AG20443 (cell line): Measurements from ENCODE around the gene VCP.
"Not testable (repeated sequence)": the region's sequence is repeated elsewhere in the genome, so short reads cannot be mapped to it uniquely, and the experiment has no call there.

ENCODE experiments used
- DNase-seq: peaks from one replicate; pipeline ENCODE4 v3.0.0; 2012; ENCODE audit warnings: low spot score, mixed read lengths

VCP gene

DNA sequence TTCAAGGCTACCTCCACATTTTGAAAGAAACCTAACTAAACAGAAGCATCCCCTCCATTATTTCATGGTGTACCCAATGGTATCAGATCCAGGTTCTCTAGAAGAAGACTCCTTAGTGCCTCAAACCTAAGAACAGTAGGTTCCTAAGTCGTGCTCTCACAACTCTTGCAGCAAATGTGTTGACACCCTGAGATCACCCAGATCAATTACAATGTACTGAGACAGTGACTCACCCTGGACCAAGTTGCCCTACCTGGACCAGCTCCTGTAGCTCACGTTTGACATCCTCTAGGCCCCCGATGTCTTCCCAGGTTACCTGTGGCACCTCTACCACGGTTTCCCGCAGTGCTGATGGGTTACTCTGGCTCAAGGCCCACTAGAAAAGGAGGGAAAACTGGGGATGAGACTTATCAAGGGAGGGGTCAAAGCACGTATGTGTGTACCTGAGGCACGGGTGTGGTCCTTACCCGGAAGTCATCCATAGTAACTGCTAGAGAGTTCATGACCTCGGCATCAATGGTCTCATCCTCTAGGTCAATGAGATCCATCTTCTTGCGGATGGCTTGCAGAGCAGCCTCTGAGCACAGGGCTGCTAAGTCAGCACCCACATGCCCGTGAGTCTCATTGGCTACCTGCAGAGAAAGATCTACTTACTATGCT lies 11.7 kb downstream of the VCP start:
- DNase-seq, result no peak

DNA sequence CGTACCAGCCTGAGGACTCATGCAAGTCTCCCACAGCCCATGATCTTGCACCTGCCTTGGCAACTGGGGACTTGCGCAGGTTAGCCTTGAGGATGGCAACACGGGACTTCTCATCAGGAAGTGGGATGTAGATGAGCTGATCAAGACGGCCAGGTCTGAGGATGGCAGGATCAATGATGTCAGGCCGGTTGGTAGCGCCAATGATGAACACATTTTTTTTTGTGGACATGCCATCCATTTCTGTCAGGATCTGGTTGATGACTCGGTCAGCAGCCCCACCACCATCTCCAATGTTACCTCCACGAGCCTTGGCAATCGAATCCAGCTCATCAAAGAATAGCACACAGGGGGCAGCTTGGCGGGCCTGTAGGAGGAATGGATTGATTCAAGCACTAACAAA lies 13.0 kb downstream of the VCP start:
- no peak for DNase-seq

DNA sequence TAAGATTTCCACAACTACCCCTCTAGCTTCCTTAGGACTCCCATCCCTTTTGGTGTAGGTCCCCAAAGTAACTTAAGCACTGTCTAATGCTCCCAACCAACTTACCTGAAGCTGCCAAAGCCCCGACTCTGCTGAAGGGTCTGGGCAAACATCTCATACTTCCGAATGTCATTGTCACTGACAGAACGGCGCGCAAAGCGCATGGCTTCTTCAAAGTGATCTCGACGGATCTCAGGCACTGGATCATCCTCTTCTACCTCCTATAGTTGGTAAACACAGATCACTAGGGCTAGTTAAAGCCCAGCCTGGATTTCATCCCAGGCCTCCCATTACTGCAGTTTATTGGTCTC lies 15.2 kb downstream of the VCP start:
- DNase-seq, result no peak

DNA sequence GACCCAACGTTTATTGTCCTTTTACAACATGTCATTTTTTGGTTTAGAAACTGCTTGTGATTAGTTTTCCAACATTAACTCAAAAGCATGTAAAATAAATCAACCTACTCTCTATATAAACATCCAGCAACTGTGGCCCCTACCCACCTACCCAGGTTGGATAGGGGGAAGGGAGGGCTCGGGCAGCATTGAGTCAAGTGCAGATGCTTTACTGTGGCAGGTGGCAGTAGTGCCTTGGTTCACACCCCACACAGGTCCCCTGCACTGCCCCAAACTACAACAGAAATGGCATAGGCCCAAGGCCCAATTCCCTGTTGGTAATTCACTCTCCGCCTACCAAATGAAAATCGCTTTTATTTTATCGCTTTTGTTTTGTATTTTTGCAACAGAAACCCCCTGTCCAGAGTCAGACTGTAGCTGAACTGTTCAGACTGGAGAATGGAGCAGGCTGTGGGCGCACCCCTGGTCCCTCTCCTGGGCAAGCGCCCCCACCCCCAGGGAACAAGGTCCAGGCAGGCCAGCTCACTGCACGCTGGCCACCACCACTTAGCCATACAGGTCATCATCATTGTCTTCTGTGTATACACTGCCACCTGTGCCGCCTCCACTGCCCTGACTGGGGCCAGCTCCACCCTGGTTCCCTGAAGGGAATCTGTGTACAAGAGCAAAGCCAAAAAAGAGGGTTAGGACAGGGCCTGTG lies 15.7 kb downstream of the VCP start:
- no peak for DNase-seq

DNA sequence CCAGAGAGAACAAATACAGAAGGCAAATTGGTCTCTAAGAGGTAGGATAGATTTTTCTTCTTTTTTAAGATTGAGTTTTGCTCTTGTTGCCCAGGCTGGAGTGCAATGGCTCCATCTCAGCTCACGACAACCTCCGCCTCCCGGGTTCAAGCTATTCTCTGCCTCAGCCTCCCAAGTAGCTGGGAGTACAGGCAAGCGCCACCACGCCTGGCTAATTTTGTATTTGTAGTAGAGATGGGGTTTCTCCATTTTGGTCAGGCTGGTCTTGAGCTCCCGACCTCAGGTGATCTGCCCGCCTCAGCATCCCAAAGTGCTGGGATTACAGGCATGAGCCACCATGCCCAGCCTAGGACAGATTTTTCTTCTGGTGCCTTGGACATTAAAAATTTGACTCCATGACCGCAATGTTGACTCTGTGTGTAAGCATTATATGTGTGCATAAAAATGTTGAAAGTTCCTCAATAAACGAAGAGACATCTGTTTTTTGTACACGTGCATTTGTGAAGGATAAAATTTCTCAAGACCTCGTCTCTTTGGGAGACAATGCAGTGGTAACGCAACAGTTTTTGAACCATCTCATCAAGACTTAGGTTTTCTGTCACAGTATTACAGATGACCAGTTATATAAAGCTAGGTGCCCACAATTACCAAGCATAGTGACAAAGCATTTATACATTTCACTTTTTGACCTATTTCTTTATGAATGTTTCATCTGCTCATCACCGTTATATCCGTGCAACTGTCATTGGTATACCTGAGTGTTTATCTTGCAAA lies 17.4 kb downstream of the VCP start:
- DNase-seq, result no peak

DNA sequence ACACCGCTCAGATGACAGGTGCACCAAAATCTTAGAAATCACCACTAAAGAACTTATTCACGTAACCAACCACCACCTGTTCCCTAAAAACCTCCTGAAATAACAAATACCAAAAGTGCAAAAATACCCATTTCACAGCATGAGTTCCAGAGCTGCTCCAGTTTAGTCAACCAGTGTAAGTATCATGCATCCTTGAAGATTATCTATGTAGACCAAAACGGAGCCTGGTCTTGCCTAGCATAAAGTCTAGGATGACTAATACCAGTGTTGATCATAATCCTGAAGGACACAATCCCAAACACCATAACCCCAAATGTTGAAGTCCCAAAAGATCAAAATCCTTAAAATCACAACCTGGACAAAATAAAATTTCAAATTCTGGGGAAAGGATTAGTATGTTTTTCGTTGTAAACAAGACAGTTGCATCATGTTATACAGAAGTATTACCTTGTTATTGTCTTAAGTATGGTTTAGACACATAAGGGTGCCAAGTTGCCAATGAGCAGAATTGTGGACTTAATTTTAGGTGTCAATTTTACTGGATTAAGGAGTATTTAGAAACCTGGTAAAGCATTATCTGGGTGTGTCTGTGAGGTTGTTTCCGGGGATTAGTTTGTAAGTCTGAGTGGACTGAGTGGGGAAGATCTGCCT lies 18.1 kb downstream of the VCP start:
- no peak for DNase-seq

DNA sequence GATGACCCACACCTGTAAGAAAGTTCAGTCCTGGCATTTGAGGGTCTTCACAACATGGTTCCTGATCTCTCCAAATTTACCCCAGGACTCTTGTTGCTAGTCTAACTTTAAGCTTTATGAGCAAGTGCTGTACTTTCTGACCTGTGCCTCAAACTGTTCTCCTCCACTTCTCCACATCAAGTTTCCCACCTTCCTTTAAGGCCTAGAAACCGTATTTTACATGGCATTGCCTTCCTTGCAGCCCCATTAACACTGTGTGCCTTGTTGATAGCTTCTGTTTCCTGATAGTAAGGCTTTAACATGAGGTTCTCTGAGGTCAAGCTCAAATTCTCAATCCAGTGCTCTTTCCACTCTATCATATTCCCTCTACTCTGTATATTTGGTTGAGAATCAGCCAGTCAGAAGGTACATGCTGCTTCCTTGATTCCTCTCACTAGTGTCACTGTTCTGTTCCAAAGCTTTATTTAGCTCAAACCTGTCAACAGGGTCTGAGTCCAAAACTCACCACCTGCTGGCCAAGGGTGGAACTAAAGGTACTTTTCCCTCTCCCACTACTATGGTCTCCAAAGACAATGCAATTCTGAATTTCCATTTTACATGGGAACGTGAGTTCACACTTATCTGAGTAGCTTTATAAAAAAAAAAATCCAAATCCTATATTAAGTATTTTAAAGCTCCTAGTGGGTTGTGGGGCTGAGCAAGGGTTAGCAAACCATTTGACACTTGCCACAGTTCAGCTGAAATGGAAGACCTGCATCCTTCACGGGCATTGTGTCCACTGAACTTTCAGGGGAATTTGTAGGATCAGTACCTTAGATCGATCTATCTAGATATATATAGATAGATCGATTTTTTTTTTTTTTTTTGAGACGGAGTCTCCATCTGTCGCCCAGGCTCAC lies 21.1 kb downstream of the VCP start:
- peak; percentile 52 for DNase-seq

DNA sequence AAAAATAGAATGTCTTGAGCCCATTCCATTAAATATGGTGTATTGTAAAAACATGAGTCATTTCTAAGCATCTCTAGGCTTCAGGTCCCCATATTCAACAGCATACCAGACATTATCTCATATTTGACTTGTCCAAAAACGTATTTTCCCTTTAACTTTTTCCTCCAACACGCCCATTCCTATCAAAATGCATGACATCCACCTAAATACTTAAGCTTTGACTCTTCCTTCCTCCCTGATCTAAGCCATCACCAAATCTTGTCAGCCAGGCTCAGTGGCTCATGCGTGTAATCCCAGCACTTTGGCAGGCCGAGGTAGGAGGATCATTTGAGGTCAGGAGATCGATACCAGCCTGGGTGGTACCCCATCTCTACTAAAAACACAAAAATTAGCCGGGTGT lies 23.9 kb downstream of the VCP start:
- no peak for DNase-seq

DNA sequence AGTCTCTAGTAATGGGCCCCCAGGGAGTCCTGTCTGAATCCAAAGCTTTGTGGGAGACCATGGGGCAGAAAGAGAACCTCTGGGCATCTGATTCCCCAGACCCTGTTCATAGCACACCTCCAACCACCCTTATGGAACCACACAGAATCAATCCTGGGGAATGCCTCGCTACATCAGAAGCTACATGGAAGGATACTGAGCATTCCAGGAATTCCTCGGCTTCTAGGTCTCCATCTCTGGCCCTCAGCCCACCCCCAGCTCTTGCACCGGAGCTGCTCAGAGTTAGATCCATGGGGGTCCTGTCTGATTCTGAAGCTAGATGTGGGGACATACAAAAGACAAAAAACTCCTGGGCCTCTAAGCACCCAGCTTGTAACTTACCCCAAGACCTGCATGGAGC lies 28.4 kb downstream of the VCP start:
- DNase-seq, result no peak

DNA sequence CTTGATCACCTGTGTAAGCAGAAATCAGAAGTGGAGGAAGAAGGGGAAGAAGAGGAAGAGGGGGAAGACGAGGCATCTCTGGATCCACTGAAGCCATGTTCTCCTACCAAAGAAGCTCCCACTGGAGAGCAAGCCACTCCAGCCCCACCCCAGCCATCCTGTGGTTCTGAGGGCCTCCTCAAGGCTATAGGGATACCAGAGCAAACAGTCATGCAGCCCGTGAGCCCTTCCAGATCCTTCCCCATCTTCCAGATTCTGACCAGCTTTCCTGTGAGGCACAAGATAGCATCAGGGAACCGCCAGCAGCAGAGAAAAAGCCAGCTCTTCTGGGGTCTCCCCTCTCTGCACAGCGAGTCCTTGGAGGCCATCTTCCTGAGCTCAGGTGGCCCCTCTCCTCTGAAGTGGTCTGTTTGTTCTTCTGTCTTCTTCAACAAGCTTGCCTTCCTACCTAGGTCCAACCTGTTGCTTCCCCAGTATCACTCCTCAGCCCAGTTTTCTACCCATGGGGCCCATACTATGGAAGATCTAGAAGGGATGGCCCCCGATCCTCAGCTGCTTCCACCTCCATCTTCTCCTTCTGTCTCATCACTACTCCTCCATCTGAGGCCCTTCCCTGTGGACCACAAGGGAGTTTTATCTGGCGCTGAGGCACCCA lies 29.4 kb downstream of the VCP start:
- no peak for DNase-seq

DNA sequence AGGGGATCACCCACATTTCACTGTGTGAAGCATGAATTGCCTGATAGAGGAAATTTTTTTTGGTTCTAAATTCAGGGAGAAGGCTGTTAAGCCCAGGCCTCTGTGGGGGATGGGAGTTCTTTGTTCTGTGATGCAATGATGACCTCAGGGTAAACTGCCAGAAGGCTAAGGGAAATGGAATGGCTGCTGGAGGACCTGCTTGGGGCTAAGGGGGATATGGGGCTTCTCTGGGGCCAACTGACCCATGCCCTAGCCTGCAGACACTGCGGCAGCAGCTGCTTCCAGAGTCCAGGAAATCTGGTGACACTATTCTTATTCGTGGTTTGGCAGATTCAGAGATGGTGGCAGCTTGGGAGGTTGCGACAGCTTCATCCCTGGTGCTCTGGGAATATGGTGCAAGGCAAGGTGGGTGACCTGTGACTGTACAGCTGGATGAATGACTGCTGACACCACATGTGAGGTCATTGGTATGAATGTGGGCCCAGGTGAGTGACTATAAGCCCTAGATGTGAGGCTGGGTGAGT lies 30.3 kb downstream of the VCP start:
- DNase-seq, result peak; percentile 37

DNA sequence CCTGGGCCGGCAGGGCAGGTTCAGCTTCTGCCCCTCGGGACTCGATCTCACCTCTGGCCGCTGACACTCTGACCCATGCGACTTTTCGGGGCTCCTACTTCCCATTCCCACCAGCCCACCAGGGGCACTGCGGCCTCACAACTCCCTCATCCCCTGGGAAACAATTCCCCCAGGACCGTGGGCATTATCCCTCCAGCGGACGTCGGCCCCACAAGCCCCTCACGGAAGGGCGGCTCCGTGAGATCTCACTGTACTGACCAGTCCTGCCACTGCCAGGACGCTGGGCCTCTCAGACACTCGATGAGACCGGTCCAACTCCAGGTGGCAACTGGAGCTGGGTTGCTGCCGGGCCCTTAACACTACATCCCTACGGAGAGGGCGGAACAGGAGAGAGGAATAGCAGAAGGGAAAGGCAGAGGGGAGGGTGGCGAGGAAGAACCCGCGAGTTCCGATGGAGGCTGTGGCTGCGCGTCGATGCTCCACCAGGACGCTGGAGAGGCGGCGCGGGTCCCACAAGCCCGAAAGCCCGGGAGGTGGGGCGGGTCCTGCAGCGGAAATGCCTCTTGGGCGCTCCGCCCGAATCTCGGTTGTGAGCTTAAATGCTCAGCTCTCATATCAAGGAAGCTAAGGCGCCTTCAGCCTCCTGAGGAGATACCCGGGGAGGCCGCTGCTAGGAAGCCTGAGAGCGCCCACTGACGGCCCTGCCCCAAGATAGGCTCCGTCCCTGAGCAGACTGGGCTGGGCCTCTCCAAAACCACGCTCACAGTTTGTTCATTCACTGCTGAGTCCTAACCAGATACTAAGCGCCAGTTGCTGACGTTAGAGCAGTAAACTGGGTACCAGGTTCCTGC lies 36.3 kb downstream of the VCP start:
- DNase-seq, result peak; percentile 84

DNA sequence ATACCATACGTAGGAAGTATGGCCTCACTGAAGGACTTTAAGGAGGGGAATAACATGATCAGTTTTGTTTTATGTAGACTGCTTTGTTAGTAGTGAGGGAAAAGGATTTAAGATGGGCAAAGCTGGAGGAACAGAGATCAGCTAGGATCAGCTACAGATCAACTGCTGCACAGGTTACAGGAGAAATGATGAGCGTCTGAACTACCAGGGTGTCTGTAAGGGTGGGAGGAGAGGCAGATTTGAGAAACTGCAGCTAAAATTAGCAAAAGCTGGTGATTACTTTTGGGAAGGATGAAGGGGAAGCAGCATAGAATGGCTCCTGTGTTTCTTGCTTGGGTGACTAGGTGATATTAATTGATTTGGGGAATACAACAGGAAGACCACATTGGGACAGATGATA lies 39.3 kb downstream of the VCP start:
- no peak for DNase-seq

DNA sequence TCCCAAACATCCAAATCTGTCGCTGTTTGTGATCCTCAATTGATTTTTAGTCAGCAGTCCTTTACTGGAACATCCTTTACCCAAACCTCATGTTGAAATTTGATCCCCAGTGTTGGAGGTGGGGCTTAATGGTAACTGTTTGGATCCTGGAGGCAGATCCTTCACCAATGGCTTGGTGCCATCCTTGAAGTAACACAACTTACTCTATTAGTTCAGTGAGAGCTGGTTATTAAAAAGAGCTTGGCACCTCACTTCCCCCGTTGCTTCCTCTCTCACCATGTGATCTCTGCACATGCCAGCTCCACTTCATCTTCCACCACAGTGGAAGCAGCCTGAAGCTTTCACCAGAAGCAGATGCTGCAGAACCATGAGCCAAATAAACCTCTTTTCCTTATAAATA lies 42.6 kb downstream of the VCP start:
- DNase-seq, result no peak

DNA sequence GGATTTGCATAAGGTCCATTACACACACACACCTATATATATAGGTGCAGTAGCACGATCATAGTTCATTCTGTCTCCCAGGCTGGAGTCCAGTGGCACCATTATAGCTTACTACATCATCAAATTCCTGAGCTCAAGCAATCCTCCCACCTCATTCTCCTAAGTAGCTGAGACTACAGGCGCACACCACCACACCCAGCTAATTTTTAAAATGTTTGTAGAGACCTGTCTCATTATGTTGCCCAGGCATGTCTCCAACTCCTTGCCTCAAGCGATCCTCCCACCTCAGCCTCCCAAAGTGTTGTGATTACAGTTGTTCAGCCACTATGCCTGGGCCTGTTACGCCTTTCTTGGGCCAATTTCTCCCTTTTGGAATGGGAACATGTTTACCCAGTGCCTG lies 43.2 kb downstream of the VCP start:
- no peak for DNase-seq

DNA sequence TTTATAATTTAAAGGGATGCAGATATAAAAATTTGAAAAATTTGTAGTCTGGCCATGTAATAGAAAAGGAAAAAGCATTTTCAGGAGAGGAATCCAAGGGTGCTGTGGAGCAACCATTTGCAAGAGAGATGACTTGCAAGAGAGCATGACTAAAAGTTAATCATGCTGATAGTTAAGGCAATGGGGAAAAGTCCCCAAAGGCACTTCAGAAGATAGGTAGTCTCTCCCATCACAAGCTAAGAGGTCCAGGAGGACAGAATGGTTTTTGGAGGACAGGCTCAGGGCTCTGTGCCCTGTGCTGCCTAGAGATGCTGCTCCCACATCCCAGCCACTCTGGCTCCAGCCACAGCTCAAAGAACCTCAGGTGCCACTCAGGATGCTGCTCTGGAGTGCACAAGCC lies 44.1 kb downstream of the VCP start:
- DNase-seq, result no peak

DNA sequence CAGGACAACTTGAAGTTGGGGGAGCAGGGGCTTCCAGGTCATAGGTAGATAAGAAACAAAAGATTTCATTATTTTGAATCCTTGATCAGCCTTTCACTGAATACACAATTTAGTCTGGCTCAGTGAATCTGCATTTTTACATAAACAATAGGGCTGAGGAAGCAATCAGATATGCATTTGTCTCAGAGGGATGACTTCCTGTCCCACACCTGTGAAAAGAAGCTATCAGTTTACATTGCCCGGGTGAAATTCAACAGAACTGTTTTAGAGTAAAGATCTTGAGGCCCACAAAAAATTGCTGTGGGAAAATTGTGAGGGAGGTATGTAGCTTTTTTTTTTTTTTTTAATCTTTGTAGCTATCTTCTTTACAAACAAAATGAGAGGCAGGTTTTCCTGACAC lies 44.6 kb downstream of the VCP start:
- DNase-seq, result no peak

DNA sequence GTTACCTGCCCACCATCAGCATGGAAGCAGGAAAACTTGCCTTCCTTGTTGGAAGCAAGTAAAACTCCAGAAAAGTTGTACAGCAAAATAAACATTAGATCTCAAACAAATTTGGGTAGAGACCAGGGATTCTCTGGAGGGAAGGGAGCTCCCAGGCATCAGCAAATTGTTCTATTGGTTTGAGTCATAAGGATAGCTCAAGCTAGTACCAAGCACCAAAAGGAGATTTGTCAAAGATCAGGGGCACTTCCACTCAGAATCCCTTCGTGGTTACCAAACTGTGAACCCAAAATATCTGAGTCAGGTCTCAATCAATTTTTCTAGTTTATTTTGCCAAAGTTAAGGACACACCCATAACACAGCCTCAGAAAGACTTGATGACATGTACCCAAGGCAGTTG lies 45.1 kb downstream of the VCP start:
- no peak for DNase-seq

DNA sequence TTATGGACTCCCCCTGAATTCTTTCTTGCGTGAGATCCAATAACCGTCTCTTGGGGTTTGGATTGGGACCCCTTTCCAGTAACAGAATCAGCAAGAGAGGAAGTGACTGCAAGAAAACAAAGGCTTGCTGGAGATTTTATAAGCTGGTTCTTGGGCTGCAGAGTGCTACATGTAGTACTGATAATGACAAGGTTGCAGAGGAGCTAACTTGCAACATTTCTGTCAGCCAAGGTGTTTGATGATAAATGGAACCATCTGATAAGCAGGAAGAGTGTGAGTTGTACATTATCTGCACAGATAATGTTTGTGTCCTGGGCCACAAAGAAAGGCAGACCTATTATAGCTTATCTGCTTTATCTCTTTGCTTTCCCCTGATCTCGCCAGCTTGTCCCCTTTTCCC lies 45.8 kb downstream of the VCP start:
- no peak for DNase-seq

DNA sequence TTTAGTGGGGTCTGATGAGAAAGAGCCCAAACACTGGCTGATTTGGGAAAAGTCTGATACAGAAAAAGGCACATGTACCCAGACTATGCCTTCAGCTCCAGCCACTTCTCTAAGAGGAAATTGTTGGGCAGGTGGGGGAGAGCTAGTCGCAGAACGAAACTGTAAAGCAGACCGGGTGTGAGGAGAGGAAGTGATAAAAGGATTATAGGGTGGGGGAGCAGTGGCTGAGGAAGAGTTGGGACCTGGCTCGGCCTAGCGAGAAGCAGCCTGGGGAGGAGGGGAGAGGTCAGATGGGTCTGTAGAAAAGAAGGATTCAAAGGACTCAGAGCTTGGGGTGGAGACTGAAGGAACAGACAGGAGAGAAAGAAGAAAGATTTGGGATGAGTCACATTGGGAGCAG lies 49.0 kb downstream of the VCP start:
- DNase-seq, result not testable (repeated sequence)
